Esophagus squamous epithelium (tissue), 5 donors: Measurements from ENCODE around the gene ASMT. TPM values are rescaled to one million over a fixed set of nuclear protein-coding genes. Genes with fewer than 3 reads are reported as not detected.

Experiments used
- DNase-seq: peaks from one replicate; lab custom pipeline; 2025; lab: John Stamatoyannopoulos, UW
- H3K27ac ChIP-seq, 4 donors: fragments of 200-600 bp; sonication (generic); one replicate each; pipeline ENCODE4 v1.5.1; 2016 to 2019; ENCODE audit warnings: mild to moderate bottlenecking in 1 of 4
- H3K27me3 ChIP-seq, 4 donors: fragments of 200-600 bp; sonication (generic); 1 replicate in 3 of 4; 2 replicates in 1 of 4; pipeline versions ENCODE4 v1.5.1 to v1.6.0; 2017 to 2021; ENCODE audit warnings: antibody characterized with exemption in 1 of 4
- H3K36me3 ChIP-seq, 3 donors: fragments of 200-600 bp; sonication (generic); one replicate each; pipeline ENCODE4 v1.5.1; 2016 to 2019
- H3K4me1 ChIP-seq, 3 donors: fragments of 200-600 bp; sonication (generic); one replicate each; pipeline ENCODE4 v1.5.1; 2017 to 2019
- H3K4me3 ChIP-seq, 4 donors: fragments of 200-600 bp; sonication (generic); 1 replicate in 3 of 4; 2 replicates in 1 of 4; pipeline ENCODE4 v1.5.1; 2016 to 2019; ENCODE audit warnings: mild to moderate bottlenecking in 2 of 4, moderate library complexity in 1 of 4
- H3K9me3 ChIP-seq, 3 donors: fragments of 200-600 bp; sonication (generic); one replicate each; pipeline ENCODE4 v1.5.1; 2016 to 2019
- CTCF ChIP-seq, 6 experiments: fragments of 450-650 bp in 4 of 6; fragments of 200-600 bp in 2 of 6; sonication (generic) in 2 of 6; IDR thresholded peaks; one replicate each; pipeline ENCODE4 v1.5.1; 2016 to 2019; ENCODE audit warnings: antibody characterized with exemption in 6 of 6, mild to moderate bottlenecking in 4 of 6, moderate library complexity in 4 of 6
- POLR2A ChIP-seq, 4 donors: fragments of 450-650 bp; IDR thresholded peaks; one replicate each; pipeline ENCODE4 v1.6.1; 2017; ENCODE audit warnings: antibody characterized with exemption in 4 of 4, mild to moderate bottlenecking in 4 of 4, moderate library complexity in 3 of 4
- WGBS, 2 donors: methylation state at CpG; one replicate each; pipeline ENCODE4 v1.1.5; 2018; 5-methylcytosine and 5-hydroxymethylcytosine counted together
- intact Hi-C: fragments of 100-400 bp; cut with DNase I; formaldehyde crosslinking; loops from one replicate; pipeline ENCODE4 v1.15.0; 2022
- total RNA-seq, 4 donors: library from RNA; depleted of rRNA; stranded (reverse); fragments of >200 nt; gene quantifications; one replicate each; pipeline ENCODE4 v1.1.0, GENCODE V29; 2016
- donor health status: DM: yes; HTN: yes; CAD: no.

ASMT gene
- total RNA-seq, 4 donors from 2014 or later: not detected

GRCh38 chrX:1598021-1598875 is 16.6 kb upstream of the ASMT start:
- no peak for DNase-seq
- Histone ChIP-seq H3K36me3 (peaks cover 68 to 98% (median 85%) of the 10 kb centered on the region in 3 donors), H3K4me1 (peaks cover 3 to 29% (median 3%) of the 10 kb centered on the region in 3 donors), H3K4me3 (no peak overlapping the region), H3K27me3 (no peaks in the 10 kb centered on the region), H3K27ac (no peak overlapping the region), H3K9me3 (peaks cover 0 to 13% (median 0%) of the 10 kb centered on the region in 3 donors)
- intact Hi-C loops: loop anchor here (10.0 kb wide), 1 partner anchor 143 kb away; the partner anchor contains the start of gene ASMTL
- 87 to 96% methylated on average over 5 to 20 of the region's 50 CpGs for WGBS, 2 donors
- TF ChIP-seq CTCF (IDR thresholded peaks at IDR 0.05): no peak
- TF ChIP-seq POLR2A (IDR thresholded peaks at IDR 0.05): no peak

GRCh38 chrX:1598876-1599790 is 15.7 kb upstream of the ASMT start:
- Histone ChIP-seq H3K27ac (no peak overlapping the region), H3K36me3 (peaks cover 62 to 94% (median 77%) of the 10 kb centered on the region in 3 donors), H3K9me3 (peaks cover 0 to 13% (median 0%) of the 10 kb centered on the region in 3 donors), H3K27me3 (no peaks in the 10 kb centered on the region), H3K4me3 (no peak overlapping the region), H3K4me1 (peaks cover 0 to 20% (median 0%) of the 10 kb centered on the region in 3 donors)
- 91% methylated on average over 17 to 48 of the region's 57 CpGs for WGBS, 2 donors
- TF ChIP-seq POLR2A (IDR thresholded peaks at IDR 0.05) (no peak), CTCF (IDR thresholded peaks at IDR 0.05) (no peak)
- DNase-seq: no peak
- intact Hi-C loops: loop anchor here (10.0 kb wide), 1 partner anchor 144 kb away; the partner anchor contains the start of gene ASMTL

DNA sequence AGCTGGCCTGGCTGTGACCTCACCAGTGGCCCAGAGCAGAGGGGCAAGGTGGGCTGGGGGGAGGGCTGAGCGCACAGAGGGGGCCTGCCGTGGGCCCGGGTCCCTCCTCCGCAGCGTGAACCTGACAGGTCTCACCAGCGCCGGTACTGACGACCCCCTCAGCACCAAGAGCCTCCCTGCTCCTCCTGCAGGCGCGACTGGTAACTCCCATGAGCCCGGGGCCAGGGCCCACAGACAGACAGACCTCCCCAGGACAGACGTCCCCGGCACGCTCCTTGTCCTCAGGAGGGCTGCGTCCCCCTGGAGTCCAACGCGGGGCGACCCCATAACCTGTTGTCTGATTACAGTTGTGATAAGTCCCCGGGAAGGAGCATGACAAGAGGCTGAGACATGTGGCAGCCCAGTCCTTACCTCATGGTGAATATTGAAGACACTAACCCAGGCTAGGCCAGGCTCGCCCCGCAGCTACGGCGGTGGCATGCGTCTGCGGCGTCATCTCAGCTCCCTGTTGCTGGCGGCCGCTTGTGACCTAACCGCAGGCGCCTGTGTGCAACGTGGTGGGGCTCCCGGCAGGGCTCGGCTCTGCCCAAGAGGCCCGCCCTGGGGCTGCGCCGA is 15.0 kb upstream of the ASMT start:
- 97% methylated on average over 10 of the region's 36 CpGs; no CpG with 5 or more reads in 1 of the 2 donors for WGBS, 2 donors
- Histone ChIP-seq H3K27ac (no peak overlapping the region), H3K4me3 (no peak overlapping the region), H3K9me3 (peaks cover 0 to 13% (median 0%) of the 10 kb centered on the region in 3 donors), H3K27me3 (no peaks in the 10 kb centered on the region), H3K4me1 (peaks cover 0 to 13% (median 0%) of the 10 kb centered on the region in 3 donors), H3K36me3 (peaks cover 56 to 94% (median 71%) of the 10 kb centered on the region in 3 donors)
- intact Hi-C loops: loop anchor here (10.0 kb wide), 1 partner anchor 145 kb away; the partner anchor contains the start of gene ASMTL
- DNase-seq: no peak
- TF ChIP-seq POLR2A (IDR thresholded peaks at IDR 0.05) (no peak), CTCF (IDR thresholded peaks at IDR 0.05) (no peak)

GRCh38 chrX:1600406-1601050 is 14.3 kb upstream of the ASMT start:
- no peaks in the 10 kb centered on the region for H3K27me3 ChIP-seq
- intact Hi-C loops: no loop called here
- H3K4me1 ChIP-seq: peaks cover 0 to 10% (median 0%) of the 10 kb centered on the region in 3 donors
- no peak for DNase-seq
- H3K4me3 ChIP-seq: no peak overlapping the region
- H3K9me3 ChIP-seq: peaks cover 0 to 13% (median 0%) of the 10 kb centered on the region in 3 donors
- no peak overlapping the region for H3K27ac ChIP-seq
- TF ChIP-seq POLR2A (IDR thresholded peaks at IDR 0.05): no peak
- no peak for TF ChIP-seq CTCF (IDR thresholded peaks at IDR 0.05)
- H3K36me3 ChIP-seq: peaks cover 50 to 89% (median 64%) of the 10 kb centered on the region in 3 donors
- WGBS, 2 donors: no CpG with 5 or more reads among the region's 52 CpGs
